Caco-2 (cell line): ENCODE data around the gene TBATA. TPM values are rescaled to one million over a fixed set of nuclear protein-coding genes. Genes with fewer than 3 reads are reported as not detected.

Source experiments
- BruUV-seq: library from RNA; stranded (reverse); fragments of 400-500 nt; replicated peaks from 2 replicates; lab custom pipeline; 2021; lab: Mats Ljungman, UMichigan
- CTCF ChIA-PET: fragments of 300-600 bp; sonication (Branson Sonifier 250); formaldehyde crosslinking; loops from one replicate; lab custom pipeline; 2022; ENCODE audit warnings: antibody characterized with exemption; lab: Charles Lee
- POLR2A ChIA-PET: fragments of 300-600 bp; sonication (Branson Sonifier 250); formaldehyde crosslinking; loops from one replicate; lab custom pipeline; 2022; ENCODE audit warnings: antibody characterized with exemption; lab: Charles Lee
- DNase-seq, 2 experiments: peaks; one replicate each; pipeline versions ENCODE4 v3.0.0 to v3.0.0-alpha.2; 2020 to 2022
- H3K27me3 ChIP-seq: replicated peaks from 2 replicates; pipeline ENCODE4 v1.6.0; 2011; ENCODE audit warnings: low read length; ENCODE audit not compliant: control insufficient read depth, insufficient read depth
- H3K36me3 ChIP-seq: 2 replicates; pipeline ENCODE4 v1.5.1; 2011; ENCODE audit warnings: low read length; ENCODE audit not compliant: control insufficient read depth, insufficient read depth
- H3K4me1 ChIP-seq: fragments of 250-450 bp; sonication (Bioruptor Pico); 2 replicates; pipeline ENCODE4 v1.5.1; 2020; ENCODE audit warnings: mild to moderate bottlenecking
- H3K4me3 ChIP-seq: 2 replicates; pipeline ENCODE4 v1.5.1; 2011; ENCODE audit warnings: low read depth, mild to moderate bottlenecking, control low read depth, low read length
- H3K9me3 ChIP-seq: fragments of 250-450 bp; sonication (Bioruptor Pico); 2 replicates; pipeline ENCODE4 v1.5.1; 2020; ENCODE audit warnings: mild to moderate bottlenecking, moderate library complexity
- H3K27ac Mint-ChIP-seq: one replicate; pipeline ENCODE4 v1.8.0; 2022; ENCODE audit warnings: mixed read lengths; ENCODE audit not compliant: unreplicated experiment
- H3K27me3 Mint-ChIP-seq: one replicate; pipeline ENCODE4 v1.8.0; 2022; ENCODE audit warnings: mixed read lengths; ENCODE audit not compliant: insufficient read depth, unreplicated experiment
- H3K36me3 Mint-ChIP-seq: one replicate; pipeline ENCODE4 v1.8.0; 2022; ENCODE audit warnings: mild to moderate bottlenecking, mixed read lengths; ENCODE audit not compliant: insufficient read depth, unreplicated experiment
- H3K4me1 Mint-ChIP-seq: one replicate; pipeline ENCODE4 v1.8.0; 2022; ENCODE audit warnings: low read depth, mixed read lengths; ENCODE audit not compliant: unreplicated experiment
- H3K4me3 Mint-ChIP-seq: one replicate; pipeline ENCODE4 v1.8.0; 2022; ENCODE audit warnings: mild to moderate bottlenecking, moderate library complexity, mixed read lengths; ENCODE audit not compliant: unreplicated experiment
- H3K9me3 Mint-ChIP-seq: one replicate; pipeline ENCODE4 v1.8.0; 2022; ENCODE audit warnings: mixed read lengths; ENCODE audit not compliant: unreplicated experiment
- intact Hi-C: fragments of 100-400 bp; cut with micrococcal nuclease; formaldehyde crosslinking; loops from one replicate; pipeline ENCODE4 v1.10.0; 2022; ENCODE audit not compliant: unreplicated experiment
- total RNA-seq: library from RNA; stranded (reverse); gene quantifications from 2 replicates; pipeline ENCODE4 v1.2.3, GENCODE V29; 2022
- TF ChIP-seq, protein P1 (sequence below), 2 experiments: fragments of 200-600 bp in 1 of 2; IDR thresholded peaks; 1 replicate in 1 of 2; 2 replicates in 1 of 2; pipeline versions ENCODE4 v1.5.1 to v1.8.0; 2011 to 2022; ENCODE audit warnings: antibody characterized with exemption in 1 of 2, control low read depth in 1 of 2, inconsistent platforms in 1 of 2, low read depth in 1 of 2, low read length in 1 of 2, mild to moderate bottlenecking in 1 of 2, moderate library complexity in 1 of 2; ENCODE audit not compliant: insufficient read depth in 1 of 2, severe bottlenecking in 1 of 2, unreplicated experiment in 1 of 2

Gene TBATA
- total RNA-seq, 1 experiment from 2014 or later: not detected

GRCh38 chr10:70833601-70834000 lies 48.4 kb upstream of the TBATA start:
- H3K36me3 Mint-ChIP-seq: peaks cover 26% of the 10 kb centered on the region
- no peaks in the 10 kb centered on the region for H3K9me3 Mint-ChIP-seq
- ChIA-PET CTCF (no interaction called here), POLR2A (no interaction called here)
- H3K27me3 Mint-ChIP-seq: no peaks in the 10 kb centered on the region
- Histone ChIP-seq H3K27me3 (no peaks in the 10 kb centered on the region), H3K4me1 (peaks cover 53% of the 10 kb centered on the region), H3K36me3 (peaks cover 3% of the 10 kb centered on the region; the same call in 1 of the 2 replicates), H3K4me3 (no peak overlapping the region), H3K9me3 (no peaks in the 10 kb centered on the region)
- H3K4me1 Mint-ChIP-seq: peaks cover 48% of the 10 kb centered on the region
- H3K27ac Mint-ChIP-seq: no peak overlapping the region
- TF ChIP-seq, protein P1, sequence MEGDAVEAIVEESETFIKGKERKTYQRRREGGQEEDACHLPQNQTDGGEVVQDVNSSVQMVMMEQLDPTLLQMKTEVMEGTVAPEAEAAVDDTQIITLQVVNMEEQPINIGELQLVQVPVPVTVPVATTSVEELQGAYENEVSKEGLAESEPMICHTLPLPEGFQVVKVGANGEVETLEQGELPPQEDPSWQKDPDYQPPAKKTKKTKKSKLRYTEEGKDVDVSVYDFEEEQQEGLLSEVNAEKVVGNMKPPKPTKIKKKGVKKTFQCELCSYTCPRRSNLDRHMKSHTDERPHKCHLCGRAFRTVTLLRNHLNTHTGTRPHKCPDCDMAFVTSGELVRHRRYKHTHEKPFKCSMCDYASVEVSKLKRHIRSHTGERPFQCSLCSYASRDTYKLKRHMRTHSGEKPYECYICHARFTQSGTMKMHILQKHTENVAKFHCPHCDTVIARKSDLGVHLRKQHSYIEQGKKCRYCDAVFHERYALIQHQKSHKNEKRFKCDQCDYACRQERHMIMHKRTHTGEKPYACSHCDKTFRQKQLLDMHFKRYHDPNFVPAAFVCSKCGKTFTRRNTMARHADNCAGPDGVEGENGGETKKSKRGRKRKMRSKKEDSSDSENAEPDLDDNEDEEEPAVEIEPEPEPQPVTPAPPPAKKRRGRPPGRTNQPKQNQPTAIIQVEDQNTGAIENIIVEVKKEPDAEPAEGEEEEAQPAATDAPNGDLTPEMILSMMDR (IDR thresholded peaks at IDR 0.05; ENCODE audit: insufficient read depth in 1 of 2, low read depth in 1 of 2, low read length in 1 of 2, severe bottlenecking in 1 of 2, unreplicated experiment in 1 of 2): no peak
- BruUV-seq: no TSS peak
- no peak overlapping the region for H3K4me3 Mint-ChIP-seq
- no peak for DNase-seq
- intact Hi-C loops: no loop called here

- no peaks in the 10 kb centered on the region for H3K9me3 ChIP-seq
- H3K36me3 Mint-ChIP-seq: peaks cover 20% of the 10 kb centered on the region
- no peaks in the 10 kb centered on the region for H3K9me3 Mint-ChIP-seq
- H3K27me3 ChIP-seq: no peaks in the 10 kb centered on the region
- TF ChIP-seq, protein P1 (IDR thresholded peaks at IDR 0.05; ENCODE audit: insufficient read depth in 1 of 2, low read depth in 1 of 2, low read length in 1 of 2, severe bottlenecking in 1 of 2, unreplicated experiment in 1 of 2): no peak
- peaks cover 56% of the 10 kb centered on the region for H3K4me1 ChIP-seq
- peaks cover 3% of the 10 kb centered on the region; the same call in 1 of the 2 replicates for H3K36me3 ChIP-seq
- peaks cover 51% of the 10 kb centered on the region for H3K4me1 Mint-ChIP-seq
- H3K4me3 Mint-ChIP-seq: no peak overlapping the region
- no peak for DNase-seq
- ChIA-PET CTCF (no interaction called here), POLR2A (no interaction called here)
- H3K27me3 Mint-ChIP-seq: no peaks in the 10 kb centered on the region
- intact Hi-C loops: no loop called here
- BruUV-seq: no TSS peak
- H3K27ac Mint-ChIP-seq: no peak overlapping the region
- H3K4me3 ChIP-seq: no peak overlapping the region
Measured at GRCh38 chr10:70832852-70833528, 47.8 kb upstream of the TBATA start.

DNA sequence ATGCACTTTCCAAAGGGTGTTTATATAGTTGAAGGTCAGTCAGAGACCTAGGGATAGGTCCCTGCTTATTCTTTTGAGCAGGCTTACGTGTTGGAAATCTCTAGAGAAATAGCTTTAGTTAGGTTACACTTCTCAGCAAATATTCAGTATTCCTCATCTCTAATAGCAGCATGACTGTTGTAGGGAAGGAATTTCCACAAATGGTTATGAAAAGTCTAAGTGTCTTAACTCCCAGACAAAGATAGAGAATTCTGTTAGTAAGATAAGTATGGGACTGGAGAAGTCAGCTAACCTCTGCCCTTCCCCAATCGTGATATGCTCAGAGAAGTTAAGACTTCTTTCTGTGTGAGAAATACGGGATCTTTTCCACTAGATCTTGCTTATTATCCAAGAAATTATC lies 47.0 kb upstream of the TBATA start:
- H3K36me3 ChIP-seq: no peaks in the 10 kb centered on the region
- CTCF ChIA-PET: no interaction called here
- Mint-ChIP-seq H3K4me1 (peaks cover 51% of the 10 kb centered on the region), H3K4me3 (no peak overlapping the region), H3K36me3 (peaks cover 13% of the 10 kb centered on the region), H3K9me3 (no peaks in the 10 kb centered on the region), H3K27ac (no peak overlapping the region), H3K27me3 (no peaks in the 10 kb centered on the region)
- DNase-seq: no peak
- intact Hi-C loops: no loop called here
- H3K9me3 ChIP-seq: no peaks in the 10 kb centered on the region
- no TSS peak for BruUV-seq
- H3K4me3 ChIP-seq: no peak overlapping the region
- POLR2A ChIA-PET: no interaction called here
- TF ChIP-seq, protein P1 (IDR thresholded peaks at IDR 0.05; ENCODE audit: insufficient read depth in 1 of 2, low read depth in 1 of 2, low read length in 1 of 2, severe bottlenecking in 1 of 2, unreplicated experiment in 1 of 2): no peak
- H3K27me3 ChIP-seq: no peaks in the 10 kb centered on the region
- H3K4me1 ChIP-seq: peaks cover 56% of the 10 kb centered on the region
